RWPE1 (cell line): ENCODE results near the gene PLA2G4D.

Experiments used
- CTCF ChIA-PET: fragments of 350-600 bp; sonication (Branson Sonifier 250); formaldehyde crosslinking; extraction: SDS; loops from one replicate; lab custom pipeline; 2021; lab: Yijun Ruan, JAX
- POLR2A ChIA-PET: fragments of 400-600 bp; formaldehyde crosslinking; extraction: SDS; loops from one replicate; lab custom pipeline; 2020; ENCODE audit warnings: antibody characterized with exemption; ENCODE audit not compliant: low non-redundant PET; lab: Yijun Ruan, JAX
- DNase-seq: peaks from one replicate; pipeline ENCODE4 v3.0.0; 2012; ENCODE audit warnings: low spot score
- H3K27ac ChIP-seq: fragments of 450-650 bp; 2 replicates; pipeline ENCODE4 v1.5.1; 2017
- TF ChIP-seq, protein P1 (sequence below): fragments of 450-650 bp; conservative IDR thresholded peaks from 2 replicates; pipeline ENCODE4 v1.5.1; 2017; ENCODE audit warnings: low read depth, mild to moderate bottlenecking

PLA2G4D gene

DNA sequence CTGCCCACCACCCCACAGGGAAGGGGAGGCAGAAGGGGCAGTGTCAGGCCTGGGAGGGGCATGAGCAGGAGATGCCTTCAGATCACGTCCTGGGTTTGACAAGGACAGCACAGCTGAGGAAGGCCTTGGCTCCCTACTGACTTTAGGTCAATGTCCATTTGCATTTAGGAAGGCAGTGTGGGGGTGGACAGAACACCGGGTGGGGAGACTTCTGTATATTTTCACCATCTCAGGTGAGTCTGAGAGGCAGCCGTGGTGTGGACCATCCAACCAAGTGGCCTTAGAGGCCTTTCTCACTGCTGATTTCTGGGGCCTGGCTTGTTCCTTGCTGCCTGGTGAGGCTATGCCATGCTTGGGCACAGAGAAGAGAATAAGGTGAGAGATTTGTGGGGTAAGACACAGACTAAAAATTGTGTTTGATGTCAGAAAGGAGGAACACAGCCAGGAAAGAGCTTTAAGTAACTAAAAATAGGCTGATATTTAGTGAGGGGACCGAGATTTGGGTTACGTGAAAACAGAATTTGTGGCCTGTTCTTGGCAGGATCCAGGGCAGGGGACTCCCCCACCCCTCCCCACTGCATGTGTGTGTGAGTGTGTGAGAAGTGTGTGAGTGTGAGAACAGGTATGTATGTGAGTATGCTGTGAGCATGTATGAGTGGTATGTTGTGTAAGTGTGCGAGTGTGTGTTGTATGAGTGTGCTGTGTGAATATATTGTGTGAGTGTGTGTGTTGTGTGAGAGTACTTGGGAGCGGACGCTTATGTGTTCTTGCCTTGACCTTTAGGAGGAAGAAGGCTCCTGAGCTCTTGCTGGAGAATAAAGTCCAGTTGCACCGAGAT lies 61.8 kb downstream of the PLA2G4D start:
- peak overlapping the region; percentile 95 for H3K27ac ChIP-seq
- DNase-seq: no peak
- TF ChIP-seq, protein P1, sequence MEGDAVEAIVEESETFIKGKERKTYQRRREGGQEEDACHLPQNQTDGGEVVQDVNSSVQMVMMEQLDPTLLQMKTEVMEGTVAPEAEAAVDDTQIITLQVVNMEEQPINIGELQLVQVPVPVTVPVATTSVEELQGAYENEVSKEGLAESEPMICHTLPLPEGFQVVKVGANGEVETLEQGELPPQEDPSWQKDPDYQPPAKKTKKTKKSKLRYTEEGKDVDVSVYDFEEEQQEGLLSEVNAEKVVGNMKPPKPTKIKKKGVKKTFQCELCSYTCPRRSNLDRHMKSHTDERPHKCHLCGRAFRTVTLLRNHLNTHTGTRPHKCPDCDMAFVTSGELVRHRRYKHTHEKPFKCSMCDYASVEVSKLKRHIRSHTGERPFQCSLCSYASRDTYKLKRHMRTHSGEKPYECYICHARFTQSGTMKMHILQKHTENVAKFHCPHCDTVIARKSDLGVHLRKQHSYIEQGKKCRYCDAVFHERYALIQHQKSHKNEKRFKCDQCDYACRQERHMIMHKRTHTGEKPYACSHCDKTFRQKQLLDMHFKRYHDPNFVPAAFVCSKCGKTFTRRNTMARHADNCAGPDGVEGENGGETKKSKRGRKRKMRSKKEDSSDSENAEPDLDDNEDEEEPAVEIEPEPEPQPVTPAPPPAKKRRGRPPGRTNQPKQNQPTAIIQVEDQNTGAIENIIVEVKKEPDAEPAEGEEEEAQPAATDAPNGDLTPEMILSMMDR: no peak
- CTCF ChIA-PET: no interaction called here
- POLR2A ChIA-PET: no interaction called here

DNA sequence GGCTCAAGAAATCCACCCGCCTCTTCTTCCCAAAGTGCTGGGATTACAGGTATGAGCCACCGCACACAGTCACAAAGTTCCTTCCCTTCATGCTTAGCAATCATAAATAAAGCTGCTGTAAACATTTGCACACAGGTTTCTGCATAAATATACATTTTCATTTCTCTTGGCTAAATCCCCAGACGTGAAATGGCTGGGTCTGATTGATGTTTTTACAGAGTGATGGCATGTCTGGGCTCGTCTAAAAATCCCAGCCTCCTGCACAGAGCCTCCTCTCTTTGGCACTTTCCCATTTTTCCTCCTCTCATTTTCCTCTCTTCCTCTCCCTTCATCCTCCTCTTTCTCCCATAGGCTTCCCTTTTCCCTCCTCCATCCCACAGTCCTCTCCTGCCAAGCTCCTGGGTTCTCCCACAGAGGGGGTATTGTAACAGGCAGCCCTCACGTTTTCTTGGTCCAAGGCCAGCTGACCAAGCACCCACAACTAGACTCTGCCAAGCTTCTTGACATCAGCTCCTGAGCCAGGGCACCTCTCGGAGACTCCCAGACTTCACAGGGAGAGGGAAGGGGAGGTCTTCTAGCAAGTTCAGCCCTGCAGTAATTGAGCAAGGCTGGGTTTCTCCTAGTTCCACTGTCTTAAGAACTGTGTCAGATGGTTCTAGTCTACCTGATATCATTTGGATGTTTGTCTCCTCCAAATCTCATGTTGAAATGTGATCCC lies 63.0 kb downstream of the PLA2G4D start:
- CTCF ChIA-PET: interaction anchor here (0.6 to 1.5 kb wide), 2 partner anchors 33 to 42 kb away, joined by 3 to 8 read pairs; no protein-coding TSS in a partner anchor
- DNase-seq: peak; percentile 91
- TF ChIP-seq, protein P1: no peak
- H3K27ac ChIP-seq: peak overlapping the region; percentile 95
- POLR2A ChIA-PET: no interaction called here

DNA sequence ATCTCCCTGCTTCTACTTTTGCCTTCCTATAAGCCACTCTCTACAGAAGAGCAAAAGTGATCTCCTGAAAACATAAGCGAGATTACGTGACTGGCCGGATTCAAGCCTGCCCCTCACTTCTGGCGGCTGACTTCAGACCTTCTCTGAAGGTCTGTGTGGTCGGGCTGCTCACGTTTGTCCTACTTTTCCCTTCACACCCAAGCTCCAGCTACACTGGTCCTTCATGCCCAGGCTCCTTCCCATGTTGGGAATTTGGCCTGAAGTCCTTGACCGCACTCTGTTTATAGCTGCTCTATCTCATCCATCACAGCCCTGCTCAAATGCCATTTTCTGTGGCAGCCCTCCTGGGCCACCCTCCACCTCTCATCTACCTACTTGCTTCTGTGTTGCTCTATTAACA lies 66.8 kb downstream of the PLA2G4D start:
- TF ChIP-seq, protein P1: no peak
- H3K27ac ChIP-seq: no peak overlapping the region
- DNase-seq: no peak
- POLR2A ChIA-PET: no interaction called here
- CTCF ChIA-PET: no interaction called here

DNA sequence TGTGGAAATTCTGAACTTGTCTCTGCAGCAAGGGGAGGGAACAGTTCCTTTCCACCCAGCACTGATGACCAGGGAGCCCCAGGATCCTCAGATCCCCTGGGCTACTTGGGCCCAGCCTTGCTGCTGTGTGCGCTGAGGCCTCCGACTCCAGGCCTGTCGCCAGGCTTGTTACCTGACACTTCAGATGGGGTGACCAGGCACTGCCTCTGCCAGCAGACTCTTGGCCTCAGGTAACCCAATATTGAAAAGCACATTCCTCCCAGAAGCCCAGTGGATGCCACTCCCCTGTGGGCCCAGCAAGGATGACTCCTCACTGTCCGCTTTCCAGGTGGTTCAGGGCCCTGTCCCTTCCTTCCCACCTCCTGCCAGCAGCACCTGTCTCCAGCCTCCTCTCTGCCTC lies 70.1 kb downstream of the PLA2G4D start:
- TF ChIP-seq, protein P1: no peak
- POLR2A ChIA-PET: no interaction called here
- no peak overlapping the region for H3K27ac ChIP-seq
- CTCF ChIA-PET: no interaction called here
- no peak for DNase-seq

DNA sequence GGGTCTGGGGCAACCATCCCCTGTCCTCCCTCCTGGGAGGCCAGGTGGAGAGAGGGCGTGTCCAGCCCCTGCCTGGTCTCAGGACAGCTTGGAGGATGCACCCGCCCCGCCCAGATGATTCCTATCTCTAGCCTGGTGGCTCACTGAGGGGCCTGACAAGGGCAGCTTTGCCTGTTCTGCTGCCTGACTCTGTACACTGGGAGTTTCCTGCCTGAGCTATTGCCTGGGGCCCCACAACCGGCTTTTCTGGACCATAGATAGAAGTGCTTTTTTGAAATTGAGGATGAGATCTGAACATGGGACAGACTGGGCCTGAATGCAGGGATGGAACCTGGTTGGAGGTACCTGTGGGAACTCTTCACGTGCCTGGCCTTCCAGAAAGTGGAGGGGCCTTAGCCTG lies 72.8 kb downstream of the PLA2G4D start:
- CTCF ChIA-PET: interaction anchor here (0.6 to 0.9 kb wide), 3 partner anchors 20 to 63 kb away, joined by 3 to 5 read pairs (median 3); no protein-coding TSS in a partner anchor
- DNase-seq: no peak
- POLR2A ChIA-PET: interaction anchor here (0.6 to 0.9 kb wide), 2 partner anchors 36 to 263 kb away, joined by 3 to 6 read pairs; no protein-coding TSS in a partner anchor
- no peak overlapping the region for H3K27ac ChIP-seq
- TF ChIP-seq, protein P1: no peak

DNA sequence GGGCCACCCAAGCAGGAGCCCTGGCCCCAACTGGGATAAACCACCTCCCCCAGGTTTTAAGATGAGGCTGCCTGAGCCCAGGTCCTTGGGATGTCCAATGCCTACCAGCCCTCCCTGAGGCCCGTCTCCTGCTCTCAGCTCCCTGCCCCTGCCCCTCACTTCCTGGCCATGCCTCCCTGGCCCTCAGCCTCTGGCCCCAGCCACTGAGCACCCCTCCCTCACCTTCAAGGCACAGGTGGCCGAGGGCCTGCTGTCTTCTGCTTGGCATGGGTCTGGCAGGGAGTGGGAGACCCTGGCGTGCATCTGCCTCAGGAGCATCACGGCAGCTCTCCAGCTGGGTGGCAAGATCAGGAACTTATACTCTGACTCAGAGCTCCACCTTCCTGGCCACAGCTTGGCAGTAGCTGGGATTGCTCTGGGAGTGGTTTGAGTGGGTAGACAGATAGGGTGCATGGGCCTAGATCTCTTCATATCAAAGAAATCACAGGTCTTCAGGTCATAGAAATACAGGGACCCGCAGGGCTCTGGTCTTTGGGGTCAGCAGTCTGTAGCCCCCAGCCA lies 73.6 kb downstream of the PLA2G4D start, which contains the start of gene PLA2G4E:
Gene PLA2G4E (minus strand): TSS at position 330 of the 561 bp plus-strand sequence. CDS start 12 bp downstream, at position 318.
- POLR2A ChIA-PET: interaction anchor here (0.9 kb wide), 1 partner anchor 36 kb away, joined by 3 read pairs; no protein-coding TSS in a partner anchor
- no peak within 1 kb of the TSS for H3K27ac ChIP-seq
- peak; percentile 46 for DNase-seq
- CTCF ChIA-PET: interaction anchor here (0.6 to 0.9 kb wide), 2 partner anchors 37 to 169 kb away, joined by 3 read pairs; no protein-coding TSS in a partner anchor
- TF ChIP-seq, protein P1: no peak
